HCT116 (cell line): ENCODE data around the gene TUBB1. TPM values are rescaled to one million over a fixed set of nuclear protein-coding genes. Genes with fewer than 3 reads are reported as not detected.

Experiments
- ATAC-seq: fragments of 200-7000 bp; cut with Tn5 transposase; 2 replicates; pipeline ENCODE4 v1.9.1; 2020; ENCODE audit warnings: mild to moderate bottlenecking, moderate library complexity
- BruUV-seq: library from RNA; stranded (reverse); fragments of 400-500 nt; replicated peaks from 2 replicates; lab custom pipeline; 2021; lab: Mats Ljungman, UMichigan
- CTCF ChIA-PET: fragments of 300-600 bp; sonication (Branson Sonifier 250); formaldehyde crosslinking; loops from one replicate; lab custom pipeline; 2021; ENCODE audit warnings: antibody characterized with exemption; lab: Charles Lee
- POLR2A ChIA-PET: fragments of 300-600, 350-600 bp; sonication (Branson Sonifier 250); formaldehyde crosslinking; loops from one replicate; lab custom pipeline; 2021; ENCODE audit warnings: antibody characterized with exemption; lab: Charles Lee
- RAD21 ChIA-PET, 2 experiments: fragments of 300-600 bp; sonication (Branson Sonifier 250); formaldehyde crosslinking; loops; one replicate each; lab custom pipeline; 2023; ENCODE audit warnings: low total read pairs in 2 of 2; ENCODE audit not compliant: uncharacterized antibody in 2 of 2, unreplicated experiment in 2 of 2, low non-redundant PET in 1 of 2; lab: Charles Lee
- DNase-seq: peaks from one replicate; pipeline ENCODE4 v3.0.0-alpha.2; 2010; ENCODE audit warnings: low read depth, low spot score
- H2AFZ ChIP-seq: fragments of 200-600 bp; shearing (Covaris generic), sonication (generic); 2 replicates; pipeline ENCODE4 v1.6.1; 2017; ENCODE audit warnings: low read depth, mixed run types, mixed read lengths, antibody characterized with exemption, low read length; ENCODE audit not compliant: poor library complexity, severe bottlenecking
- H3K27ac ChIP-seq: 2 replicates; pipeline ENCODE4 v1.5.1; 2012; ENCODE audit warnings: low read depth, low read length
- H3K27me3 ChIP-seq: fragments of 200-600 bp; sonication (generic); 2 replicates; pipeline ENCODE4 v1.6.1; 2016; ENCODE audit warnings: mixed run types, low read length, mixed read lengths; ENCODE audit not compliant: insufficient read depth
- H3K36me3 ChIP-seq, 2 experiments: fragments of 200-500 bp in 1 of 2; fragments of 200-600 bp in 1 of 2; sonication (Bioruptor generic) in 1 of 2; sonication (generic) in 1 of 2; 2 replicates each; pipeline versions ENCODE4 v1.5.1 to v1.6.1; 2014 to 2016; ENCODE audit warnings: low read length in 2 of 2, inconsistent platforms in 1 of 2, mixed read lengths in 1 of 2, mixed run types in 1 of 2; ENCODE audit not compliant: insufficient read depth in 2 of 2, control insufficient read depth in 1 of 2
- H3K4me1 ChIP-seq, 2 experiments: fragments of 200-600 bp in 1 of 2; sonication (generic) in 1 of 2; 2 replicates each; pipeline versions ENCODE4 v1.5.1 to v1.6.1; 2012 to 2017; ENCODE audit warnings: low read length in 2 of 2, inconsistent platforms in 1 of 2, mild to moderate bottlenecking in 1 of 2, mixed read lengths in 1 of 2, mixed run types in 1 of 2, moderate library complexity in 1 of 2; ENCODE audit not compliant: insufficient read depth in 2 of 2, control insufficient read depth in 1 of 2
- H3K4me2 ChIP-seq: fragments of 200-600 bp; sonication (generic); 2 replicates; pipeline ENCODE4 v1.6.1; 2017; ENCODE audit warnings: mixed run types, low read length, mixed read lengths
- H3K4me3 ChIP-seq, 2 experiments: fragments of 200-600 bp in 1 of 2; sonication (generic) in 1 of 2; replicated peaks in 1 of 2; 2 replicates each; pipeline ENCODE4 v1.5.1; 2011 to 2016; ENCODE audit warnings: low read length in 2 of 2, control low read depth in 1 of 2, low read depth in 1 of 2, mild to moderate bottlenecking in 1 of 2, mixed read lengths in 1 of 2, mixed run types in 1 of 2
- H3K79me2 ChIP-seq: fragments of 200-600 bp; sonication (generic); 2 replicates; pipeline ENCODE4 v1.6.1; 2017; ENCODE audit warnings: mild to moderate bottlenecking, mixed run types, low read length, moderate library complexity, mixed read lengths; ENCODE audit not compliant: insufficient read depth
- H3K9ac ChIP-seq: fragments of 200-600 bp; sonication (generic); 2 replicates; pipeline ENCODE4 v1.6.1; 2016; ENCODE audit warnings: low read length, mixed read lengths
- H3K9me2 ChIP-seq: fragments of 200-600 bp; sonication (generic), shearing (Covaris generic); 2 replicates; pipeline ENCODE4 v1.6.1; 2017; ENCODE audit warnings: mixed run types, mild to moderate bottlenecking, moderate library complexity; ENCODE audit not compliant: insufficient read depth
- H3K9me3 ChIP-seq, 2 experiments: fragments of 200-500 bp in 1 of 2; fragments of 200-600 bp in 1 of 2; sonication (Bioruptor generic) in 1 of 2; sonication (generic) in 1 of 2; 2 replicates each; pipeline ENCODE4 v1.6.1; 2014 to 2017; ENCODE audit warnings: low read length in 2 of 2, mixed read lengths in 2 of 2, inconsistent platforms in 1 of 2, low read depth in 1 of 2, mild to moderate bottlenecking in 1 of 2, mixed run types in 1 of 2, moderate library complexity in 1 of 2; ENCODE audit not compliant: control insufficient read depth in 1 of 2, insufficient read depth in 1 of 2
- H4K20me1 ChIP-seq: fragments of 200-600 bp; sonication (generic), shearing (Covaris generic); 2 replicates; pipeline ENCODE4 v1.6.1; 2017; ENCODE audit warnings: mixed run types, mild to moderate bottlenecking, moderate library complexity; ENCODE audit not compliant: insufficient read depth
- ATF3 ChIP-seq: IDR thresholded peaks from 2 replicates; pipeline ENCODE4 v1.6.1; 2012
- CBX3 ChIP-seq: IDR thresholded peaks from 2 replicates; pipeline ENCODE4 v1.6.1; 2012; ENCODE audit warnings: low read depth
- CEBPB ChIP-seq: IDR thresholded peaks from 2 replicates; pipeline ENCODE4 v1.6.1; 2012; ENCODE audit warnings: low read depth
- CTCF ChIP-seq, 3 experiments: fragments of 200-600 bp in 1 of 3; sonication (generic) in 1 of 3; IDR thresholded peaks in 2 of 3; conservative IDR thresholded peaks in 1 of 3; 2 replicates each; pipeline ENCODE4 v1.5.1; 2012 to 2017; ENCODE audit warnings: low read depth in 2 of 3, low read length in 2 of 3, antibody characterized with exemption in 1 of 3, borderline replicate concordance in 1 of 3, control low read depth in 1 of 3, mild to moderate bottlenecking in 1 of 3, mixed read lengths in 1 of 3, mixed run types in 1 of 3, moderate library complexity in 1 of 3; ENCODE audit not compliant: insufficient read depth in 1 of 3
- ELF1 ChIP-seq: IDR thresholded peaks from 2 replicates; pipeline ENCODE4 v1.6.1; 2012; ENCODE audit warnings: low read depth, borderline replicate concordance
- FOSL1 ChIP-seq: IDR thresholded peaks from 2 replicates; pipeline ENCODE4 v1.6.1; 2012; ENCODE audit warnings: low read depth
- JUND ChIP-seq: IDR thresholded peaks from 2 replicates; pipeline ENCODE4 v1.6.1; 2012
- MAX ChIP-seq: IDR thresholded peaks from 2 replicates; pipeline ENCODE4 v1.6.1; 2012
- POLR2AphosphoS5 ChIP-seq: IDR thresholded peaks from 2 replicates; pipeline ENCODE4 v1.6.1; 2011; ENCODE audit warnings: mild to moderate bottlenecking, low read depth, low read length, moderate library complexity
- RAD21 ChIP-seq: IDR thresholded peaks from 2 replicates; pipeline ENCODE4 v1.6.1; 2012; ENCODE audit warnings: low read depth, mild to moderate bottlenecking
- REST ChIP-seq: IDR thresholded peaks from 2 replicates; pipeline ENCODE4 v1.6.1; 2012; ENCODE audit warnings: low read depth
- SIN3A ChIP-seq: IDR thresholded peaks from 2 replicates; pipeline ENCODE4 v1.6.1; 2012; ENCODE audit warnings: low read depth
- SRF ChIP-seq: IDR thresholded peaks from 2 replicates; pipeline ENCODE4 v1.6.1; 2012; ENCODE audit warnings: low read depth
- ZBTB33 ChIP-seq: IDR thresholded peaks from 2 replicates; pipeline ENCODE4 v1.6.1; 2011; ENCODE audit warnings: mild to moderate bottlenecking, low read length, moderate library complexity; ENCODE audit not compliant: insufficient replicate concordance; ENCODE audit errors: extremely low read depth
- ZNF274 ChIP-seq: fragments of 200-500 bp; sonication (Bioruptor generic); IDR thresholded peaks from 2 replicates; pipeline ENCODE4 v1.6.1; 2014; ENCODE audit warnings: mild to moderate bottlenecking, low read depth, low read length, inconsistent platforms
- intact Hi-C: fragments of 100-400 bp; cut with micrococcal nuclease; formaldehyde crosslinking; loops from 2 replicates; pipeline ENCODE4 v1.10.0; 2022
- total RNA-seq: library from RNA; stranded (reverse); gene quantifications from one replicate; pipeline ENCODE4 v1.2.1, GENCODE V29; 2021; ENCODE audit not compliant: unreplicated experiment

Gene TUBB1
- total RNA-seq, 1 experiment from 2014 or later = not detected

GRCh38 chr20:59013959-59014608, 5.1 kb upstream of the TUBB1 start:
- Histone ChIP-seq H4K20me1 (no peaks in the 10 kb centered on the region), H3K9me2 (no peaks in the 10 kb centered on the region), H3K36me3 (no peaks in the 10 kb centered on the region), H3K79me2 (no peaks in the 10 kb centered on the region), H3K9me3 (no peaks in the 10 kb centered on the region), H3K4me2 (no peak overlapping the region), H3K27ac (no peak overlapping the region), H3K9ac (no peak overlapping the region), H2AFZ (no peak overlapping the region), H3K4me1 (peaks cover 3 to 18% of the 10 kb centered on the region in 2 experiments; a peak in 3 of 4 replicates), H3K27me3 (no peaks in the 10 kb centered on the region), H3K4me3 (no peak overlapping the region)
- DNase-seq (no peak), ATAC-seq (no peak)
- no peak for TF ChIP-seq FOSL1
- no peak for TF ChIP-seq ELF1
- no peak for TF ChIP-seq CTCF (IDR thresholded peaks at IDR 0.05 in 2 of 3, conservative IDR thresholded peaks at IDR 0.05 in 1 of 3; ENCODE audit: borderline replicate concordance in 1 of 3, insufficient read depth in 1 of 3, low read depth in 2 of 3, low read length in 2 of 3)
- TF ChIP-seq CEBPB = no peak
- TF ChIP-seq RAD21 = no peak
- no peak for TF ChIP-seq REST
- no peak for TF ChIP-seq SRF
- no peak for TF ChIP-seq CBX3
- no peak for TF ChIP-seq ZNF274
- TF ChIP-seq ZBTB33 = no peak
- TF ChIP-seq SIN3A = no peak
- no peak for TF ChIP-seq MAX
- no peak for TF ChIP-seq POLR2AphosphoS5
- TF ChIP-seq ATF3 = no peak
- no peak for TF ChIP-seq JUND
- ChIA-PET RAD21 (no interaction called here), CTCF (no interaction called here), POLR2A (no interaction called here)
- no TSS peak for BruUV-seq
- intact Hi-C loops = no loop called here
